GM19328 (cell line): Measurements from ENCODE around the gene PRXL2B.
"Not testable (repeated sequence)": the region's sequence is repeated elsewhere in the genome, so short reads cannot be mapped to it uniquely, and the experiment has no call there.

ENCODE experiments used
- ATAC-seq: cut with Tn5 transposase; IDR thresholded peaks from one replicate; pipeline ENCODE4 v1.9.1; 2021; ENCODE audit warnings: mild to moderate bottlenecking, moderate library complexity; ENCODE audit not compliant: unreplicated experiment

Gene PRXL2B

GRCh38 chr1:2564006-2564814 lies 22.4 kb upstream of the PRXL2B start:
- ATAC-seq: no peak

GRCh38 chr1:2564815-2565374 lies 21.7 kb upstream of the PRXL2B start:
- ATAC-seq: no peak

- no peak for ATAC-seq
These were observed 20.2 kb upstream of the PRXL2B start for GRCh38 chr1:2566101-2567045.

GRCh38 chr1:2567083-2567679 lies 19.4 kb upstream of the PRXL2B start:
- no peak for ATAC-seq

- ATAC-seq: not testable (repeated sequence)
These were observed 18.3 kb upstream of the PRXL2B start for GRCh38 chr1:2568187-2568816.

GRCh38 chr1:2569060-2569459 lies 17.5 kb upstream of the PRXL2B start:
- no peak for ATAC-seq

- not testable (repeated sequence) for ATAC-seq
These were observed 16.9 kb upstream of the PRXL2B start for GRCh38 chr1:2569703-2570102.

- no peak for ATAC-seq
These were observed 16.2 kb upstream of the PRXL2B start for GRCh38 chr1:2570332-2570731.

GRCh38 chr1:2571348-2571747 lies 15.2 kb upstream of the PRXL2B start:
- no peak for ATAC-seq

GRCh38 chr1:2573250-2573920 lies 13.2 kb upstream of the PRXL2B start:
- ATAC-seq: no peak

- no peak for ATAC-seq
These were observed 12.2 kb upstream of the PRXL2B start for GRCh38 chr1:2574350-2574749.

- no peak for ATAC-seq
These were observed 10.5 kb upstream of the PRXL2B start for GRCh38 chr1:2575801-2576663.

GRCh38 chr1:2577565-2578075 lies 9.0 kb upstream of the PRXL2B start:
- peak; percentile 15 for ATAC-seq

- no peak for ATAC-seq
These were observed 7.8 kb upstream of the PRXL2B start for GRCh38 chr1:2578758-2579118.

GRCh38 chr1:2580691-2581090 lies 5.9 kb upstream of the PRXL2B start:
- no peak for ATAC-seq

- ATAC-seq: no peak
These were observed 4.2 kb upstream of the PRXL2B start for GRCh38 chr1:2582391-2582790.

GRCh38 chr1:2583331-2583791 lies 3.2 kb upstream of the PRXL2B start:
- ATAC-seq: no peak

GRCh38 chr1:2583871-2584351 lies 2.7 kb upstream of the PRXL2B start:
- no peak for ATAC-seq
